NCI-H345 treated with DMSO at 0.1 percent for 48 hours (cell line): Measurements from ENCODE around the gene PPP6R2.
"Not testable (repeated sequence)": the region's sequence is repeated elsewhere in the genome, so short reads cannot be mapped to it uniquely, and the experiment has no call there.

Source experiments
- DNase-seq: peaks from one replicate; lab custom pipeline; 2025; ENCODE audit not compliant: unreplicated experiment; lab: John Stamatoyannopoulos, UW

PPP6R2 gene

DNA sequence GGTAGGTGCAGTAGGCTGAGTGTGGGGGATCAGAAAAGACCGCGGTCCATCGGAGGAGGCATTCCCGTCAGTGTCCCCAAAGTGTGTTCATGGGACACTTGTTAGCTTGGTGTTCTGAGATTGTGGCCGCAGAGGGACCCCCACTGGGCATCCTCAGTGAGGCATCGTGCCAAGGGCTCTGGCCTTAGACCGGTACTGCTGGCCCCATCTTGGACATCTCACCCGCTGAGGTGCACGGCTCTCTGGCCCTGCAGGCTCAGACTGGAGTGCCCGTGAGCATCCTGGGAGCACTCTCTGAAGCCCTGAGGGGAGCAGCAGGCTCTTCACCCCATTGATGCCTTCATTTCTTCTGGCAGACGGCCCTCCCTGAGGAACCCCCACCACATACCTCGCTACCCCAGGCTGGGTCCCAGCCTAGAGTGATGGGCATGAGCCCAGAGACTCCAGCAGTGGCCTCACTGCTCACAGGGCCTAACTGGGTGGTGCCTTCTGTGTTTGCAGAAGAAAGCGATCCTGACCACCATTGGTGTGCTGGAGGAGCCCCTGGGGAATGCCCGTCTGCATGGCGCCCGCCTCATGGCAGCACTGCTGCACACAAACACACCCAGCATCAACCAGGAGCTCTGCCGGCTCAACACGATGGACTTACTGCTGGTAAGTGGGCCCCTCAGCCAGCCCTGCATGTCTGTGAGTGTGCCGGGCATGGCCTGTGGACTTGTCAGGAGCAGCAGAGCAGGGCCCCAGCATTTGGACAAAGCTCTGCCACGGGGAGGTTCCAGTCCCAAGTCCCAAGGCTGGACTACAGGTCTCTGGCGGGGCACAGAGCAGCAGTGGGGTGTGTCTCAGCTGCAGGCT, 80.1 kb downstream of the PPP6R2 start:
- no peak for DNase-seq

DNA sequence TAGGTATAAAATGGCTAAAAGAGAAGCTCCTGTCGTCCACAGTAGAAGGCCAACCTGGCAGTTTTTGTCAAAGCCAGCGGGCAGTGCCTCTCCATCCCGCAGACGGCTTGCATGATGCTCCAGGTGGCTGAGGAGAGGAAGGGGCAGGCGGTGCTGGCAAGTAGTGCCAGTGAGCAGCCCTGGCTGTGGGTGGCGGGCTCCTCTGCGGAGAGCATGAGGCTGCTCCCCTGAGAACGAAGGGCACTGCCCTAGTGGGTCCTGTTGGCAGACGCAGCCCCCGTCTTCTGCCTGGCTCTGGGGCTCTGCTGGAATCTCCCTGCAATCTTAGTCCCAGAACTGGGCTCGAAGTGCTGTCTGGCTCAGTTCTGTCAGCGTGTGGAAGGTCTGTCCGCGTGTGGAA, 80.8 kb downstream of the PPP6R2 start:
- DNase-seq, result no peak

DNA sequence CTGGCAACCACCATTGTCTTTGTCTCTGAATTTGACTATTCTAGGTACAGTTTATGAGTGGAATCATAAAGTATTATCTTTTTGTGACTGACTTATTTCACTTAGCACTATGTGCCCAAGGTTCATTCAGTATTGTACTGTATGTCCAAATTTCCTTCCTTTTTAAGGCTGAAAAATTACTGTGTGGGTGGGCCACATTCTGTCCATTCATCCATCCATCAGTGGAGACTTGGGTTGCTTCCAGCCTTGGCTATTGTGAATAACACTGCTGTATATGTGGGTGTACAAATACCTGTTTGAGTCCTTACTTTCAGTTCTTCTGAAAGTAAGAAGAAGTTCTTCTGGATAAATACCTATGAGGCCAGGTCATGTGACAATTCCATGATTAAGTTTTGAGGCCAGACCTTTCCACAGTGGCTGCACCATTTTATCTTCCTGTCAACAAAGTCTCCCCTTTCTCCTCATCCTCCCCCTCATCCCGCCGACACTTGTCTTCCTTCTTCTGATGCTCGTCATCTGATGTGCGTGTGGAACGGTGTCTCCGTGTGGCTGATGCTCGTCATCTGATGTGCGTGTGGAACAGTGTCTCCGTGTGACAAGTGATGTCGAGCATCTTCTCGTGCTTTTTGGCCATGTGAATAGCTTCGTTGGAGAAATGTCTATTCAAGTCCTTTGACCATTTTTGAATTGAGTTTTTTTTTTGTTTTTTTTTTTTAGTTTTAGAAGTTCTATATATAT, 82.2 kb downstream of the PPP6R2 start:
- DNase-seq, result no peak

- no peak for DNase-seq
Measured at GRCh38 chr22:50432131-50432876, 89.2 kb downstream of the PPP6R2 start.

GRCh38 chr22:50432877-50433510, 89.9 kb downstream of the PPP6R2 start:
- DNase-seq, result not testable (repeated sequence)

- no peak for DNase-seq
Measured at GRCh38 chr22:50434849-50435248, 91.7 kb downstream of the PPP6R2 start.

DNA sequence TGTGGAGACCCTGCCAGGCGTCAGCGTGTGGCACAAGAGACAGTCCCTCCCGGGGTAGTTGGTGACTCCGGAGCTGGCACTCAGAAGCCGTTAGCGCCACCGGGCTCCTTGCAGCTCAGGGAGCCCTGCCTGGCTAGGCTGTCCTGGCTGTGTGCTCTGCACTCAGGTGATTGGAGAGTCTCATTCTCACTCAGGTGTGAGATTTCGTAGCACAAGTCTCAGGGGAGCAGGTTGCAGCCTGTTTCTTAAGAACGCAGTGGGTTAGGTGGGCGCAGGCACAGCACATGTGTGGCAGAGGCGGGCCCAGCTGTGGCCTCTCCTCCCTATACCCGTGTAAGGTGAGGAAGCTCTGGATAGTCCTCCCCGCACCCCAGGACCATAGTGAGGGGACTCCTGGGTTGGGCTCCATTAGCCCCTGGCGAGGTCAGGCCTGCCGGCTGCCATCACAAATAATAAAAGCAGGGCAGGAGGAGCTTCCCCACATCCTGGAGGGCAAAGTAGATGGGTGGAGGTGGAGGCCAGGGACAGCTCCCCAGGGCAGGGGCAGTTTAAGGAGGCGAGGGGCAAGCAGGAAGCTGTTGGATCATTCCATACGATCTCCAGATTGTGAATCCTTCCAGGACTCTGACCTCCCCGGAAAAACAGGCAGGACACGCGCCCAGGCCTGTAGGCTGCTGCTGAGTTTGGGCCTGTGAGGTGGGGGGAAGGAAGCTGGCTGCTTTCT, 92.3 kb downstream of the PPP6R2 start:
- DNase-seq, result no peak

GRCh38 chr22:50436015-50436830, 93.1 kb downstream of the PPP6R2 start:
- no peak for DNase-seq

DNA sequence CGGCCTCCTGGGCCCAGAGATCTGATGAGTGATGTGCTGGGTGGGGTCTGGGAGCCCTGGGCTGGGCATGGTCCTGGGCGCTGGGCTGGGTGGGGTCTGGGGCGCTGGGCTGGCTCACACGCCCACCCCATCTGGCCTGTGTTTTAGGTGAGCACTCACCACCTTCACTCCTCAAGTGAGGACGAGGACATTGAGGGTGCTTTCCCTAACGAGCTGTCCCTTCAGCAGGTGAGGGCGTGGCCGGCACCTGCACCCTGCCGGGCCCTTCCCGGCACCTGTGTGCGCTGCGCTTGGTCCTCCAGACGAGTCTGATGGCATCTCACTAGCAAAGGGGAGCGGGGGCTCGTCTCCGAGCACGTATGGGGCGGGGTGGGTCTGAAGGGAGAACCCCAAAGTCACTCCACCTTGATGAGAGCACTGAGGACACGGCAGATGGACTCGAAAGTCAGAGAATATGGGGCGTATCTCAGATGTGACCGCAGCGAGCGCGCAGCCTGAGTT, 93.8 kb downstream of the PPP6R2 start:
- no peak for DNase-seq

- DNase-seq, result no peak
Measured at GRCh38 chr22:50437511-50438304, 94.6 kb downstream of the PPP6R2 start.

GRCh38 chr22:50438305-50439275, 95.5 kb downstream of the PPP6R2 start:
- DNase-seq, result no peak

DNA sequence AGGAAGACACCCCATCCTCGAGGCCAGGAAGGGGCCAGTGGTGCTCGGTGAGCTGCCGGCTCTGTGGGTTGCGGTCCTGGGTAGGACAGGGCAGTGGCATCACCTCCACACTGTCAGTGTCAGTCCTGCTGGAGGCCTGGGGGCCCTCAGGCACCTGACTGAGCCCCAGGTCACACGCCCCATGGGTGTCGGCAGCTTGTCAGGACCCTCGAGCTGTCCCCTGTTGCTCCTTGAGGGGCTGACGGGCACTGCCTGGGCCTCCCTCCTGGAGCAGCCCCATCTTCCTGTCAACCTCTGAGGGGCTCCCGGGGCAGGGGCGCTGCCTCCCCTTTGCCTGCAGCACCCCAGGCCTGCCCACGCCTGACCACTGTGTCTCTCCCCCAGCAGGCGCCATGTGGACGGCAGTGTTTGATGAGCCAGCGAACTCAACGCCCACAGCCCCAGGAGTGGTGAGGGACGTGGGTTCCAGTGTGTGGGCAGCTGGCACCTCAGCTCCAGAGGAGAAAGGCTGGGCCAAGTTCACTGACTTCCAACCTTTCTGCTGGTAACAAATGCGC, 96.3 kb downstream of the PPP6R2 start:
- no peak for DNase-seq

DNA sequence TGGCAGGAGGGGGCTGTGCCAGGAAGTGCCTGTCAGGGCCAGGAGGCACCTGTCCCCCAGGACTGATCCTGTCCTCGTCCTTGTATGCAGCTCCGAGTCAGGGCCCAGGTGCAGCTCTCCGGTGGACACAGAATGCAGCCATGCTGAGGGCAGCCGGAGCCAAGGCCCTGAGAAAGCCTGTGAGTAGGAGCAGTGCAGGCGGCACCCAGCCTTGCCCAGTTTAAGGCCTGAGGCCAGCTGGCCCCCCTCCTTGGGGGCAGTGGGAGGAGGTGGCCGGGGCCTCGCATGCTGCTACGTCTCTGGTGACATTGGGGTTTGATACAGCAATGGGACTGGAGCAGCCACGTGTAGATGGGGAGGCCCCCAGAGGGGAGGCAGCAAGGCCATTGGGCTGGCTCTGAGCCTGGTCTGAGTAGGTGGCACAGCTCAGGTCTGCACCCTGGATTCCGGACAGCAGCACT, 96.8 kb downstream of the PPP6R2 start:
- no peak for DNase-seq

DNA sequence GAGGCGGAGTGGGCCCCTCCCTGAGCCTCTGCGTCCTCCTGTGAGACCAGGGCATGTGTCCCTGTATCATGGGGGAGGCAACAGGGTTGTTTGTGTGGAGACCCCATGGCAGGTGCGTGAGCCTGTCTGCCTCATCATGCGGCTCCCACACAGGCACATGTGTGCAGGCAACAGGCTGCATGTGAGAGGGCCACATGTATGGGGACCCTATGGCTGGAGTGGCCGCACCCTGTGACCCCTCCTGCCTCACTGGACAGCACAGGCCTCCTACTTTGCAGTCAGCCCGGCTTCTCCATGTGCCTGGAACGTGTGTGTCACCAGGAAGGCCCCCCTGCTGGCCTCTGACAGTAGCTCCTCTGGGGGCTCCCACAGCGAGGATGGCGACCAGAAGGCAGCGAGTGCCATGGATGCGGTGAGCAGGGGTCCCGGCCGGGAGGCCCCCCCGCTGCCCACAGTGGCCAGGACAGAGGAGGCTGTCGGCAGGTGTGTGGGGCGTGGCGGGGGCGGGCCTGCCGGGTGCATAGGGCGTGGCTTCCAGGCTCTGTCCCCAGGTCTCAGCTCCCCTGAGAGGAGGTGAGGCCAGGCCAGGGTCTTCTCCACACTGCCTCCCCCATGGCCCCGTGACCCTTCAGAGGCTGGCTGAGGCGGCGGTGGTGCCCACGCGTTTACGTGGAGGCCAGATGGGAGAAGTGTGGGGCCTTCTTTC, 97.6 kb downstream of the PPP6R2 start:
- no peak for DNase-seq

DNA sequence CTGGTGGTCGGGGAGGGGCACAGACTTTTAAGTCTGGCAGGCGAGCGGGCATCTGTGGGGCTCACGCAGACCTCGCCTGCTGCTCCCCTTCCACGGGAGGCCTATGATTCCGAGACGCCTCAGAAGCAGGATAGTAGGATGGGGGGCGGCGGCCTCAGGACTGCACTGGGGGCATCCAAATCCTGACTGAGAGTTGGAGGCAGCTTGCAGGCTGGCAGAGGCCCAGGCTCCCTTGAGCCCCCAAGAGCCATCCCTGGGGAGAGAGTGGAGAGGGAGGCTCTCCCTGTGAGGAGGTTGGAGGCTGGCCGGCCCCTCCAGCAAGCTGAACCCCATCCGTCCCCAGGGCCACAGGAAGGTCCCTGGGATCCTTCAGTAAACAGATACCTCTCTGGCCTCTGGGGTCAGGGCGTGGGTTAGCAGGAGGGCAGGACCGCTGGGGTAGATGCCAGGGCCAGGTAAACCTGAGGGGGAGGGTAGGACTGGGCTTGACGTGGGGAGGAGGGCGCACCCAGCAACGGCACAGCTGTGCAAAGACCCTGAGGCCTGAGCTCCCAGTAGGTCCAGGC, 98.4 kb downstream of the PPP6R2 start:
- DNase-seq, result no peak

DNA sequence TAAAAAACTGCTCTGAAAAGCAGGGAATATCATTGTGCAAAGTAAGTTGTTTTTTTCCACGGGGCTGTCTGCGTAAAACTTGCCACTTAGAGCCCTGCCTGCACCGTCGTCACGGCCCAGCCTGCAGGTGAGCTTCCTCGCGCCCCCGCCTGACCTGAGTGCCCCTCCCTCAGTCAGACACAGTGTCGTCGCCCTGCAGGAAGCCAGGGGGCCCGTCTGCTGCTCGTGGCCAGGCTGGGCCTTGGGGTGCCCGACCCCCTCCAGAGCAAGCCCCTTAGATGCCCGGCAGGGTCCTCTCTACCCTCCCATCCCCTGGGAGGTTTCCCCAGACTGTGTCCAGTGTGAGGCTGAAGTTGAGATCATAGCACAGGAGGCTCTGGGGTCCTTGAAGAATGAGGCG, 100.1 kb downstream of the PPP6R2 start:
- no peak for DNase-seq
